Measurements from ENCODE around the gene CSNK2B.

The CSNK2B gene

GRCh38 chr6:31639043-31639442 lies 26.8 kb upstream of the CSNK2B start:
- DNase-seq: no peak

- DNase-seq: no peak
Observed at GRCh38 chr6:31639449-31639861, 26.4 kb upstream of the CSNK2B start.

GRCh38 chr6:31640612-31641011 lies 25.3 kb upstream of the CSNK2B start:
- DNase-seq: no peak

GRCh38 chr6:31641370-31641769 lies 24.5 kb upstream of the CSNK2B start:
- no peak for DNase-seq

GRCh38 chr6:31642798-31643570 lies 22.9 kb upstream of the CSNK2B start:
- DNase-seq: no peak

GRCh38 chr6:31643818-31644454 lies 21.9 kb upstream of the CSNK2B start:
- no peak for DNase-seq

- DNase-seq: no peak
Observed at GRCh38 chr6:31645325-31645724, 20.6 kb upstream of the CSNK2B start.

- no peak for DNase-seq
Observed at GRCh38 chr6:31651602-31652191, 14.2 kb upstream of the CSNK2B start.

- DNase-seq: peak; percentile 78
Observed at GRCh38 chr6:31652925-31653724, 12.8 kb upstream of the CSNK2B start.

- DNase-seq: no peak
Observed at GRCh38 chr6:31654574-31655348, 11.1 kb upstream of the CSNK2B start.

- DNase-seq: no peak
Observed at GRCh38 chr6:31655349-31656237, 10.3 kb upstream of the CSNK2B start, which contains the start of gene APOM. Gene APOM, plus strand, starts transcription at chr6:31655894. Its CDS starts 73 bp downstream, at chr6:31655967.

- DNase-seq: no peak
Observed at GRCh38 chr6:31657406-31658157, 8.3 kb upstream of the CSNK2B start.

GRCh38 chr6:31658158-31658688 lies 7.7 kb upstream of the CSNK2B start:
- DNase-seq: no peak

GRCh38 chr6:31658983-31659648 lies 6.8 kb upstream of the CSNK2B start:
- no peak for DNase-seq

GRCh38 chr6:31659649-31660380 lies 6.1 kb upstream of the CSNK2B start:
- DNase-seq: no peak

- peak; percentile 73 for DNase-seq
Observed at GRCh38 chr6:31660381-31661261, 5.3 kb upstream of the CSNK2B start, which contains the start of gene C6orf47. Gene C6orf47, minus strand, starts transcription at chr6:31660778. Its CDS starts 831 bp downstream, at chr6:31659947.

- no peak for DNase-seq
Observed at GRCh38 chr6:31661262-31662123, 4.4 kb upstream of the CSNK2B start.

Data from stimulated activated CD4-positive, alpha-beta T cell treated with anti-CD3 and anti-CD28 coated beads, Interleukin-12 subunit alpha, Interleukin-12 subunit beta, amount 100 ng/mL, for 4 hours (primary cell).